Measurements from ENCODE around the gene DCDC1.

The DCDC1 gene

DNA sequence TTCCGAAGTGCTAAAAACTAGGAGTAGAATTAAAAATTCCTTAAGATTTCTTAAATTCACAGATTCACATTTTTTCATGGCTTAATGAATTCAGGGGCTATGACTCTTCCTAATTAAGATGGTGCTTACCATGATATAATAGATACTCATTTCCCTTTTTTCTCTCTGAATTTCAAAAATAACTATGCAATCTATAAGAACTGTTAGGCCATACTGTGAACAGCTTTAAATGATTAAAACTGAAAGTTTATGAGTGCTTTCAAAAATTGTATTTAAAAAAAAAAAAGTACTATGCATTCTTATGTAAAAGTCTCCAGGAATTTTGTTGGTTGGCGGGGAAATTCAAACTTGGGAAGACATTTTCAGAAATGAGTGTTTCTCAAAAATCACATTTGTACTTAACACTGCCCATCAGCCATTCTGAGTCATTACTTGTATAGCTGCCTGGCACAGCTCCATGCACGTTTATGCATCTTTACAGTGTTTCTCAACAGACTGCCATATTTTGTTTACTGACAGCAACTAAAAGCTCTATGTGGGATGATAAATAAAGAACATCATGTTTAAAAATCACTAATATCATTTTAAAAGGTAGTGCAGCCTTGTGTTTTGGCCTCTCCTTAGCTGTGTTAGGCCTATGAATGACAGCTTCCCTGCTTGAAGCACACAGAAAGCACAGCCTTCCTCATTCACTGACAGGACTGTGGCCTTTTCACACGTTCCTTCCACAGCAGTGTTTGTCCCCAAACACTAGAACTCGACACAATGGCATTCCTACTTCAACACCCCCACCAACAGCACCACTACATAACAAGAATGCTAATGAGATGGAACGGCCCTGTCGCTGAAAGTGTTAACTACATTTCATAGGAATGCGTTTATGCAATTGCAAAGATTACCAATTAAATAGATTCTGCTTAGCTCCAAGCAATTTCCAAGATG is 131.4 kb downstream of the DCDC1 start:
- FAIRE-seq (no peak), DNase-seq (ENCODE audit: low spot score) (no peak)

DNA sequence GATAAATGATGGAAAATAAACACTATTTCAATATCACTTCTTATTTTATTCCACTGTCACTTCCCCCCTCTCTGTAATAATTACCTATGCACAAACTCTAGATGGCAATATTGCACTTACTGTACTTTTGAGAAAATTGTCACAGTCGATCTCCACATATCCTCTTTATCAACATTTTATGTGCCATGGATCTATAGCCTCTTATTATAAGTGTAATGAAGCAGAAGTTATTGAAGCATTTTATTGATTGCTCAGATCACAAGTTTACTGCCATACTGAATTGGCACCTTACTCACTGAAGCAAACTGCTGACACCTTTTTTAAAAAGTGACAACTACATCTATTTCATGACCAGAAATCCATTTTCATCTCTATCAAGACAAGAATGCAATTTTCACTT is 133.4 kb downstream of the DCDC1 start:
- no peak for DNase-seq (ENCODE audit: low spot score)
- no peak for FAIRE-seq

DNA sequence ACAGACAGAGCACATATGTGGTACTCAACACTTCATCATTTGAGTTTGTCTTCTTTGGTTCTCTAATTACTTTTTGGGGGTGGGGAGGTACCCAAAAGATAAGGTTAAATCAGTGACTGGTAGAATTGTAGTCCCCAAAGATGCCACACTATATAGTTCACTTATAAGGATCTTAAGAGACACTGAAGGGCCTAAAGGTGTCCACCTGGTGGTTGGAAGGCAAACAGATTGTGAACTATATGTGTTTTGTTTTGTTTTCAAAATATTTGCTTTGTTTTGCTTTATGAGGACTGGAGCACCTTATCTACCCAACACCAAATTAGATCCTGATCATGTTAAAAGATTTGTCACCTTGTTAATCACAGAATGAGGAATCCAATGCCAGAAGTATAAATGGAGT is 136.1 kb downstream of the DCDC1 start:
- no peak for DNase-seq (ENCODE audit: low spot score)
- no peak for FAIRE-seq

DNA sequence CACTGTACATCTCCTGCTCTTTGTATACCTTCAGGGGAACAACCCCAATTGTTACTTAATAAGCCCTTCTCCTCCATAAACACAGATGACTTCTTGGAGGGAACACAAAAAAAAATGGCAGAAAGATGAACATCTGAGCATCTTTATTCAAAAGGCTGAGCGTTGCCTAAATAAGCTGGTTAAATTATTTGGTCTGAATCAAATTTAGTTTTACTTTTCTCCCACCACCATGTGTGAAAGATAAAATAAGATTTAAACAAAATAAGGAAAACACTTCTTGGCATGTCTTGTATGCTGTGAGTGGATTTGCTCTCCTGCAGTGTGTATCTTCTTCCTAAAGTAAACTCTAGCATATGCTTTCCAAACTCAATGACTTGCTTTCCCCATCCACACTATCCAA is 137.9 kb downstream of the DCDC1 start:
- DNase-seq (ENCODE audit: low spot score) (no peak), FAIRE-seq (no peak)

DNA sequence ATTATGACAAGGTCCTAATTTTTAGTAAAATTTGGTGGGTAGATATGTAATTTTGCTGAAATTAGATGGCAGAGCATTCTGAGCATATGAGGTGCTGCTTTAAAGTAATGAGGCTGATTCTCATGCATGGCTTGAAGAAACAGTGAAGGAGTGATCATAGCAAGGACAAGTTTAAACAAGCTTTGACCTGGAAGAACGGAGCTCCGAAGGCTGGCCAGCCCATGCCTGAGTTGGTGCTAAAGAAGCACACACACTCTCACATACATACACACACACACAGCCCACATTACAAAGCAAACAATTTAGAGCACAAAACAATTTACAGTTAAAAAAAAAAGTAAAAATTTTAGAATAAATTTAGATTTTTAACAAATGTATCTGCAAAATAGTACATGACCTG is 150.7 kb downstream of the DCDC1 start:
- DNase-seq (ENCODE audit: low spot score) (no peak), FAIRE-seq (no peak)

DNA sequence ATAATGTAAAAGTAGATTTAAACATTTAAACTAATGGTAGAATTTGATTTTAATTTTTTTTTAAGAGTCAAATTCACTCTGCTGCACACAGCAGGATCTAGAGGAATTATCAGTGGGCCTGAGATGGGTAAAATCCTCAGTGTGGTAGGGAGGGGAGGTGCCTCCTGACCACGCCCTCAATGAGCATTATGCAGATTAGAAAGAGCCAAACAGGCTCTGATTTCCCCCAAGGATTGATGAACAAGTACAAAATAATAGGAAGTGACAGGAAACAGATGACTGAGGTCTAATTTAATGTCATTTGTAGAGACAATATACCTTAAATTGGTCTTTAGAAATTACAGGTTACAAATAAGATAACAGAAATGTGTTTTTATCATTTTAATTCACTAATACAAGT is 155.2 kb downstream of the DCDC1 start:
- DNase-seq (ENCODE audit: low spot score) (no peak), FAIRE-seq (no peak)

DNA sequence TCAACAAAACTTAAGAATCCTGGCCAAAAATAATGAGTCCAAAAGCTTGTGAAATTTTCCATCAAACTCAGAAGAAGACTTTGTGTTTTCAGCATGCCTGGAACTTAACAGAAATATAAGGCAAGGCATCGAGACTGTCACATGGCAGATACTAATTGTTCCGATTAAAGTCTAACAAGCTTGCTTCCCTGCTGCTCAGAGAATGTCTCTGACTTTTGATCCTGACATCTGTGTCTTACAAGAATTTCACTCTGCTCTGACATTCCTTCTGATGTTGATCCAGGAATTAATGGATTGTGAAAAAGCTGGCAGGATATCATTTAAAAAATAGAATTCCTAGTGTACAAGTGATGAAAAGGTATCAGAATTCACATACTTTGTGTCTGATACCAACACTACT is 170.2 kb downstream of the DCDC1 start:
- no peak for DNase-seq (ENCODE audit: low spot score)
- FAIRE-seq = no peak

DNA sequence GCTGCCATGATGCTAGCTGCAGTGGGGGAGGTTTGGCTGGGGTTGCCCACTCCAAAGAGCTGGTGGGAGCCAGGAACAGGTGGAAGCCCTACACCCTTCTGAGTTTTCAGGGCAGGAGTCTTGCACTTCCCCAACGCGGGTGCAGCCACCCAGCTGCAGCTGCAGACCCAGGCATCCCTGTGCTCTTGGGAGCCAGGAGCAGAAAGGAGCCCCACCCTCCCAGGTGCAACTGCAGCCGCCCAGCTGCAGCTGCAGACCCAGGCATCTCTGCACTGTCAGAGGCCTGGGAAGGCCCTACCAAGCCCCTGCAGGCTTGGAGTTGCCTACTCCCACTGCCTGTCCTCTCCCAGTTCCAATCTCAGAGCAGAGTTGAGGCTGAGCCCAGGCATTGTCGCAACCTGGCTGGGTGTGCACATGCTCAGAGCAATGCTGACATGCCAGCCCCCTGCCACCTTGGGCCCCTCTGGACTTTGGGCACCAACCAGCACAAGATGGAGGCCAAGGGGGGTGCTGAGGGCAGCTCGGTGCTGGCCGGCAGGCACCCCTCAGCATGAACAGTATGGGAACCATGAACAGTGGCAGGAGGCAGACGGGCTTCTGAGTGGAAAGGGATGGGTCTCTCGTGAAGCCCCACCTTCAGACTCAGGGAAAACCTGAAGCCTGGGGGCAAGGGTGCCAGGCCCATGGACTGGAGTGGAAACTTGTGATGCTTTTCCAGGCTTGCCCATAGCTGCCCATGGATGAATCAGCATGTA is 195.4 kb downstream of the DCDC1 start:
- DNase-seq (ENCODE audit: low spot score) (no peak), FAIRE-seq (no peak)

DNA sequence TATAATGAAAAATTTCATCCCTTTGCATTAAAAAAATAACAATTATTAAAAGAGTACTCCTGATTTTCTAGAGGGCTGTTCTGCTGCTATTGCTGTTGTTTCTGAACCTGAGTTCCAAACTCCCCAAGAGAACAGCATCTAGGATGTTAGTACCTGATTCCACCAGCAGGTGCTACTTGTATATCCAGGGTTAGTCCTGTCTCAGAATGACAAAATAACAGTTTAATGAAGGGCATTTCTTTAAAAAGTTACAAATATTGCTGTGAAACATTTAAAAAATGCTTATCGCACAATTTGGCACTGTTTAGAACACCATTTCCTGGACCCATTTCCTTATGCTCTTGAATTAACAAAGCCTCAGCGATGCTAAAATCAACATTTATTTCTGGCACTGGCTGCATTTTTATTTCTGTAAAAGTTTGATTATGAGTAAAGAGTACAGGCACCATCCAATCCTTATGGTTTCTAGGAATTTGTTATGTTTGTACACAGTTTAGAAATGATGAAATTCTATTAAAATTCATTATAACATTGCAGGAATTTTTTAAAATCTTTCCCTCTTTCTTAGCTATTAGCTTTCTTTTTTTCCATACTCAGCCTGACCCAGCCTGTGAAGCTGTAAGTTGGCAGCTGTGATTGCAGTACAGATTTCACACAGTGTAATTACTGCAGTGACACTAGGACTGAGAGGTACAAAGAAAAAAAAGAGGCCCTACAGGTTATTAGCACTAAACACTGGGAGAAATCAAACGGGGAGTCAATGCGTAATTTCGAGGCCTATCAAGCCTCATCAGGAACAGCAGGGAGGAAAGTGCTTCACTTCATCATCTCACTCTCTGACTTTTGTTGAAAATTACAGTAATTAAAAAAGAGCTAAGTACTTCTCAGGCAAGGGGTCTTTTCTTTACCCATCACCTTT is 208.8 kb downstream of the DCDC1 start:
- DNase-seq (ENCODE audit: low spot score) = no peak
- FAIRE-seq = no peak

DNA sequence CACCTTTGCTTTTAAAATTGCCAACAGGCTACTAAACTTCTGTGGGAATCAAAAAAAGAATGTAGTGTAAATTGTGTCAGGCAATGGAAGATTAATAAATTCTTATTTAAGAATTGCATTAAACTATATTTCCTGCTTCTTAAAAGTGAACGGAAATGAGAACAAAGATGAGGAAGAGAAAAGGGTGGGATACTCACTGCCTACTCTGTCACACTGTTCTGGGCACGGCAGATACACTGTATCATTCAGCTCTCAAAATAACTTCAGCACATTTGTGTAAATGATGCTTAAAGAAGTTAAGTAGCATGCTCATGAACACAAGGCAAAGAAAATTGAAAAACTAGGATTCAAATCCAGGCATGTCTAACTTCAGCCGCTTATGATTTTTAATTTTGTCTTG is 218.7 kb downstream of the DCDC1 start:
- FAIRE-seq (no peak), DNase-seq (ENCODE audit: low spot score) (no peak)

DNA sequence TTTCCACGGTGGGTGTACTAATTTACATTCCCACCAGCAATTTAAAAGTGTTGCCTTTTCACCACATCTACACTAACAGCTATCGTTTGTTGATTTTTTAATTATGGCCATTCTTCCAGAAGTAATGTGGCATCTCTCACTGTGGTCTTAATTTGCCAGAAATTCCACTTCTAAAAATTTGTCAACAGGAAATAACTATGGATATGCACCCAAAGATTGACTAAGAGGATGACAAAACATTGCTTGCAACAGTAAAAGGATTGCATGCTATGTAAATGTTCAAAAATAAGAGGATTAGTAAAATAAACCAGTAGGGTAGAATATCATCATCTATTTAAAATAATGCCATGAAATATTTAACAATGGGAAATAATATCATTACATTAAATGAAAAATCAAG is 219.5 kb downstream of the DCDC1 start:
- DNase-seq (ENCODE audit: low spot score) (no peak), FAIRE-seq (no peak)

DNA sequence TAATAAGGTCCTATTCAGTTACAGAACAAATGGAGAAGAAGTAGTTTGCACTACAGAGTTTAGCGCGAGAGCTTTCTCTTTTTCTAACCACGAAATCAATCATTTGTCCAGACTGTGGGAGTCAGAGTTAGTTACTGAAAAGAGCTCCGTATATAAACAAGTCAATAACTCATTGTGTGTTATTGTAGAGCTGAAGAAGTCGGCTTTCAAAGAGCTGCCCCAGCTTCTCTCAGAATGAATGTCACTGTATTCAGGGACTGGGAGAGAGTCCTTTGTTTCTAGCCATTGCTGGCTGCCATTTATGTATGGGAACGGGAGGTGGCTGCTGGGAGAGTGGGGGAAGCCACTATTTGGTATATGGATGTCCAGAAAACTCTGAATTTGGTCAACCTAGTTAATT is 227.8 kb downstream of the DCDC1 start:
- DNase-seq (ENCODE audit: low spot score) (no peak), FAIRE-seq (no peak)

DNA sequence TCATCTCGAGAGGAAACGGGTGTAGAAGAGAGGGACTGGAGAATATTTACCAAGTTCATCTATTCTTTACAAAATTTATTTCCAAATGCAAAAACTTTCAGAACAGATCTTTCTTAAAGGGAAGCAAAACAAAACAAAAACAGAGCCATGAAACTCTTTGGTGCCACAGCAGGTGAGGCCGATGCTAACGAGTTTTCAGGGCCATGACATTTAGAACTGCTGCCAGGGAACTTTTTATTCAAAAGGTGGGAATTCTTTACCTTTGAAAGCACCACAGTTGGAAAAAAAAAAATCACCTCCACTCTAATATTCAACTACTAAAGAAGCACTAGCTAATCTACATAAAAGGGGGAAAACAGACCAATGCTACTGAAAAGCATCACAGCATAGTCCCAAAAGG is 230.1 kb downstream of the DCDC1 start:
- DNase-seq (ENCODE audit: low spot score) = no peak
- FAIRE-seq = no peak

DNA sequence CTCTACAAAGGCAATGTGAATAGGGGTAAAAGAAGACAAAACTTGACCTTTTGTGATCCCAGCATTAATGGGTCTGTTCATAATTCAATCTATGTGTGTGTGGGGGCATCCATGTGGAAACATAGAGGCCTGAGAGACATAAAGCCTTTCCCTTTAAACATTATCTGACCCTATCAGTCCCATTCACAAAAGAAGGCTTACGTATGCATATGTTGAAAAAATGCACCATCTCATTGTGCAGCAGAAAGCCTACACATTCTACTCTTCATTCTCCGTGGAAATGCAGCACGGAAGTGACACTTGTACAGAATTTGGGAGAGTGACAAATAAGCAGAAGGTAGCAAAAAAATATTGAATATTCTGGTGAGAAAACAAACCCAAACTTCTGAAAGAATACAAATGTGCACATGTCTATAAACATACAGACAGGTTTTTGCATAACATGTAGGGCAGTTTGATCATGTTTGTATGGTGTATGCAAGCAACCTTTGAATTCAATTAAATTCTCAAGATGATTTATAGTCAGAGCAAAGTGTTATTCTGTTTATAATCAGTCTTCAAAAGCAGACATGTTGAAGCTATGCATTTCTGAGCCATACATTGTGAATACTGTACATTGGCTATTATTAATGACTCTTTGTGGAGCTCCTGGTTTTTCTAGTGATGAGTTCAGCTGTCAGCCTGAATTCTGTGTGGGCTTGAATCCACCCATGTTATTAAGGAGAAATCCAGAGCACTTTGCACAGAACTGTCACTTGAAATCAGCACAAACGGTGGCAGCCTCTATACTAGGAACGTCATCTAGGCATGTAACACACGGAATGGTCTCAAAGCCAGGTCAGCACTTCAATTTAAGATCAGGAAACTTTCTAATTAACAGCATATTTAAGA is 236.8 kb downstream of the DCDC1 start:
- no peak for DNase-seq (ENCODE audit: low spot score)
- FAIRE-seq = no peak

DNA sequence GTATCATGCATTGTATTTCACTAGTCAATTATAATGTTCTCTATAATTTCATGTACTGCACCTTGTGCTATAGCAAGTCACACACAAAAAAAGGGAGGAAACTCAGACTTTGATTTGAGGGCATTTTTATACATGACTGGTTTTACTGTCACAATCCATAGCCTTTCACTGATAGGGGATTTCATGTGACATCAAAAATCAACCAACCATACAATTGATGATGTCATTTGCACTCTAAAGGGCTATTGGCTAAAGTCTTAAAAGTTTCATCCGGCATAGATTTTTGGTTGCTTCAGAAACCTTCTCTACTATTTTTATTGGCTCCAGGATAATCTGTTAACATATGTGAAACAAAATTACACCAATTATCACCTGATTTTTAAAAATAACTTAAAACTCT is 237.8 kb downstream of the DCDC1 start:
- no peak for DNase-seq (ENCODE audit: low spot score)
- FAIRE-seq = no peak

DNA sequence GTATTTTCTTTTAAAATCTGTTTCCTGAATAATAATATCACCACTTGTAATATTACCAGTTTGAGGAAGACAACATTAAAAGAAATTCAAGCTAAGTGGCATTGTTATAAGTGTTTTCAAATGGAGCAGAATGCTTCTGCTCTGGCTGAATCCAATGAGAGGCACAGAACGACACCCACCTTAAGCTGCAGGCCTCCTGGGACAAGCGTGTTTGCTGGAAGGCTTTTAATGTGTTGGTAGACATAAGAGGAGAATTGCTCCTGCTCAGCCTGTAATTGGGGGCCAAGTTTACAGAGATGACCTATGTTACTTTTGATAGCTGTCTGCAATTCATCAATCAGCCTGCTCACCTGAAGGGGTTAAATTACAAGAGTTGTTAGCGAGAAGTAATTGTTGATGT is 242.2 kb downstream of the DCDC1 start:
- DNase-seq (ENCODE audit: low spot score) (no peak), FAIRE-seq (no peak)

DNA sequence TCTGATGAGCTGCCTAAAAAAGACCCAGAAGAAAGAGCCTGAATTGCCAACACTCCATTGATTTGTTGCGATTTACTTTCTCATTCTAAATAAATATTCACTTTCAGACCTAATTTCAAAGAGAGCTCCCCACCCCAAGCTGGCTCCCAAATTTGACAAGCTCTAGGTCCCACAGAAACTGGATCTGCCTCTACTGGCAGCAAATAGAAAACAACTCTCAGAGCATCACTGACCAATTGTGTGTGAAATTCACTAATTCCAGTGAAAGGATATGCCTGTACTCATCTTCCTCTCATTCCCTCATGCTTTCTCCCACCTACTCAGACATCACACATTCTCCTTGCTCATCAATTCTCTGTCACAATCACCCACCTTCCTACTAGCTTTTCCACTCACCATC is 249.1 kb downstream of the DCDC1 start:
- DNase-seq (ENCODE audit: low spot score) (no peak), FAIRE-seq (no peak)

DNA sequence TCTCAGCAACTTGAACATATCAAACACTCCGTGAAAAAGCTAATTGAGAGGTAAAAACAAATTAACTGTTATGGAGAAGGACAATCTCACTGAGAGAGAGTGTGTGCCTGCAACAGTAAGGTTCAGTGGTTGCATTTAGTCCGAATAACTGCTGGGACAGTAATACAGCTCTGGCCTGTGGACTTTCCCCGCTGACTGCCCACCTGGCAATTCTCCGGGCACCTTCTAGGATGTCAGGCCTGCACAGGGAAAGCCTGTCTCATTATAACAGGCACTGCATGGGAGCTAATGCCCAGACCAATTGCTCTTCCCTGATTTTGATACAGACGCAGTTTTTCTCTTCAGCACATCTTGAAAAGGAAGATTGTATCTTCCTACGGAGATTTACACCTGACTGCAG is 251.0 kb downstream of the DCDC1 start:
- FAIRE-seq = no peak
- no peak for DNase-seq (ENCODE audit: low spot score)

DNA sequence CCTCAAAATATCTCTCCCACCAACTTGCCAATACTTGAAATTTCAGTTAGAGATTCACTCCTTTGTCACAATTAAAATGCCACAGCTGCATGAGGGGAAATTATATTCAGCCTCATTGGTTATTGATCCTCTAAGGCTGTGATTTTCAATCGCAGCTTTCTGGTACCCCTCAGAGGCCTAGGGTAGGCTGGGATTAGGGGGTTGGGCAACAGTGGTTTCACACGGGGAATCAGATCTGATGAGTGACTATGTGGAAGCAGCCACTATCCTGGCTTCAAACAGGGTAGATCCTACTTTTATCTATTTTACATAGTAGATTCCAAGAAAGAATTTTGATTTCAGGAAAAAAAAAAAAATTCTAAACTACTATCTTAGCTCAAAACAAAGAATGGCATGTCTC is 252.5 kb downstream of the DCDC1 start:
- DNase-seq (ENCODE audit: low spot score) (no peak), FAIRE-seq (no peak)

DNA sequence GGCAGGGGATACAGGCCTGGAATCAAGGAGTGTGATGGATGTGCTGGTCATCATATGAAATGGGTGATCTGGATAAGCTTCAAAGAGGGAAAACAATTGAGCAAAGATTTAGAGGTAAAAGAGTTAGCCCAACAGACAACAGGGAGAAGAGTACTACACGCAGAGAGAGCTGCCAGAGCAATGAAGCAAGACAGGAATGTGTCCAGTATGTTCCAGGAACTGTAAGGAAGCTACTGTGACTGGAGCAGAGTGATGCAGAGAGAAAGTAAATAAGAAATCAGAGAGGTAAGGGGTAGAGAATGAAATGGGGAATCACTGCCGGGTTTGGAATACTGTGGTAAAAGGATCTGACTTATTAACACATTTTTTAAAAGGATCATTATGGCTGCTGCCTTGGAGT is 255.1 kb downstream of the DCDC1 start:
- FAIRE-seq (no peak), DNase-seq (ENCODE audit: low spot score) (no peak)

DNA sequence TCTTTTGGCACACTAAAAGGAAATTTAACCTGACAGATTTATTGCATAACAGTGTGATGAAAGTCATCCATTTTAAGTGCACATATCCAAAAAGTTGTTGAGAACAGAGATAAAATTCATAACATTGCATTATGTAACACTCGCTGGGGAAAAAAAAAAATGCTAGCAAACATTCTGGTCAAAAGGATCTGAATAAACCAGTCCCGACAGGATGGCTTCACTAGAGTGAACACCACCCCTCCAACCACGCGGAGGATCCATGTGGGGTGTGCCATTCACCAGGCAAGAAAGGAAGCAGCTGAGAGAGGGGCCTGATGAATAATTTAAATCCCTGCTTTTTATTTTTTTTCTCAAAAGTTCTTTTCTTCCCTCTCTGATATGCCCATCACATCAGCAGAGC is 258.7 kb downstream of the DCDC1 start:
- DNase-seq (ENCODE audit: low spot score) (no peak), FAIRE-seq (no peak)
